Loucy (cell line): Measurements from ENCODE around the gene TAF10.

Experiments used
- H2AFZ ChIP-seq: fragments of 200-600 bp; sonication (generic); 2 replicates; pipeline ENCODE4 v1.6.0; 2016; ENCODE audit warnings: antibody characterized with exemption, mild to moderate bottlenecking, low read length, moderate library complexity
- H3F3A ChIP-seq: fragments of 200-600 bp; 2 replicates; pipeline ENCODE4 v1.6.0; 2016; ENCODE audit warnings: antibody characterized with exemption, low read depth, mild to moderate bottlenecking
- H3K27me3 ChIP-seq: fragments of 200-600 bp; sonication (generic); 2 replicates; pipeline ENCODE4 v1.6.1; 2014; ENCODE audit warnings: low read length, mild to moderate bottlenecking; ENCODE audit not compliant: insufficient read depth, poor library complexity, severe bottlenecking
- H3K36me3 ChIP-seq: fragments of 200-600 bp; sonication (generic); 2 replicates; pipeline ENCODE4 v1.6.1; 2016; ENCODE audit warnings: low read length; ENCODE audit not compliant: insufficient read depth
- H3K4me1 ChIP-seq: fragments of 200-600 bp; sonication (generic); 2 replicates; pipeline ENCODE4 v1.5.1; 2014; ENCODE audit warnings: low read length, mild to moderate bottlenecking; ENCODE audit not compliant: insufficient read depth, poor library complexity, severe bottlenecking
- H3K4me2 ChIP-seq: fragments of 200-600 bp; sonication (generic); 2 replicates; pipeline ENCODE4 v1.6.0; 2014; ENCODE audit warnings: antibody characterized with exemption, low read length, low read depth, mild to moderate bottlenecking; ENCODE audit not compliant: poor library complexity, severe bottlenecking
- H3K4me3 ChIP-seq: fragments of 200-600 bp; sonication (generic); 2 replicates; pipeline ENCODE4 v1.5.1; 2014; ENCODE audit warnings: low read length, mild to moderate bottlenecking, mixed read lengths; ENCODE audit not compliant: poor library complexity, severe bottlenecking
- H3K79me2 ChIP-seq: fragments of 200-600 bp; sonication (generic); 2 replicates; pipeline ENCODE4 v1.6.1; 2014; ENCODE audit warnings: low read length; ENCODE audit not compliant: insufficient read depth
- H3K9ac ChIP-seq: fragments of 200-600 bp; sonication (generic); 2 replicates; pipeline ENCODE4 v1.6.0; 2014; ENCODE audit warnings: mild to moderate bottlenecking, low read depth, low read length, moderate library complexity; ENCODE audit not compliant: poor library complexity, severe bottlenecking
- H3K9me2 ChIP-seq: fragments of 200-600 bp; sonication (generic); replicated peaks from 2 replicates; pipeline ENCODE4 v1.6.1; 2016; ENCODE audit warnings: low read depth, low read length, mixed read lengths
- H3K9me3 ChIP-seq: fragments of 200-600 bp; sonication (generic); 2 replicates; pipeline ENCODE4 v1.6.1; 2014; ENCODE audit warnings: mild to moderate bottlenecking, antibody characterized with exemption, low read length, low read depth; ENCODE audit not compliant: insufficient read depth
- H4K20me1 ChIP-seq: fragments of 200-600 bp; sonication (generic); 2 replicates; pipeline ENCODE4 v1.6.0; 2014; ENCODE audit warnings: antibody characterized with exemption, low read length, mild to moderate bottlenecking; ENCODE audit not compliant: insufficient read depth, poor library complexity, severe bottlenecking
- CTCF ChIP-seq: fragments of 200-600 bp; sonication (generic); conservative IDR thresholded peaks from 2 replicates; pipeline ENCODE4 v1.5.1; 2014; ENCODE audit warnings: mild to moderate bottlenecking, antibody characterized with exemption, low read length
- EZH2phosphoT487 ChIP-seq: fragments of 200-600 bp; IDR thresholded peaks from 2 replicates; pipeline ENCODE4 v1.6.1; 2018; ENCODE audit warnings: antibody characterized with exemption, mild to moderate bottlenecking, moderate library complexity, borderline replicate concordance

TAF10 gene

GRCh38 chr11:6616596-6617250 lies 4.7 kb upstream of the TAF10 start:
- H3K9me2 ChIP-seq, result no peaks in the 10 kb centered on the region
- H3K36me3 ChIP-seq, result no peaks in the 10 kb centered on the region
- peaks cover 2% of the 10 kb centered on the region; the same call in 1 of the 2 replicates for H3F3A ChIP-seq
- H4K20me1 ChIP-seq, result peaks cover 1% of the 10 kb centered on the region
- H3K4me3 ChIP-seq, result no peak overlapping the region
- H3K27me3 ChIP-seq, result no peaks in the 10 kb centered on the region
- H3K9ac ChIP-seq, result no peak overlapping the region
- peaks cover 8% of the 10 kb centered on the region; the same call in 1 of the 2 replicates for H3K79me2 ChIP-seq
- no peak overlapping the region for H3K4me2 ChIP-seq
- TF ChIP-seq CTCF (no peak), EZH2phosphoT487 (no peak)
- no peaks in the 10 kb centered on the region for H3K9me3 ChIP-seq
- peaks cover 31% of the 10 kb centered on the region for H3K4me1 ChIP-seq
- H2AFZ ChIP-seq, result no peak overlapping the region

- H3K4me2 ChIP-seq, result no peak overlapping the region
- TF ChIP-seq CTCF (no peak), EZH2phosphoT487 (no peak)
Observed at GRCh38 chr11:6615882-6616585, 4.0 kb upstream of the TAF10 start.

GRCh38 chr11:6615046-6615445 lies 3.0 kb upstream of the TAF10 start:
- H3K36me3 ChIP-seq, result peaks cover 12% of the 10 kb centered on the region; the same call in 1 of the 2 replicates
- H3K4me3 ChIP-seq, result no peak overlapping the region
- no peaks in the 10 kb centered on the region for H3K9me3 ChIP-seq
- no peaks in the 10 kb centered on the region for H3K9me2 ChIP-seq
- H2AFZ ChIP-seq, result no peak overlapping the region
- peaks cover 2% of the 10 kb centered on the region; the same call in 1 of the 2 replicates for H3F3A ChIP-seq
- H3K79me2 ChIP-seq, result peaks cover 25% of the 10 kb centered on the region
- H3K27me3 ChIP-seq, result no peaks in the 10 kb centered on the region
- peaks cover 40% of the 10 kb centered on the region for H3K4me1 ChIP-seq
- H3K9ac ChIP-seq, result no peak overlapping the region
- H3K4me2 ChIP-seq, result no peak overlapping the region
- no peak for TF ChIP-seq CTCF
- TF ChIP-seq EZH2phosphoT487, result no peak
- H4K20me1 ChIP-seq, result peaks cover 9% of the 10 kb centered on the region

More at GRCh38 chr11:6615882-6616585, 4.0 kb upstream of the TAF10 start:
- Histone ChIP-seq H3K27me3 (no peaks in the 10 kb centered on the region), H3K9ac (no peak overlapping the region), H2AFZ (no peak overlapping the region), H3K4me1 (peaks cover 35% of the 10 kb centered on the region), H3K79me2 (peaks cover 15% of the 10 kb centered on the region), H4K20me1 (peaks cover 8% of the 10 kb centered on the region), H3F3A (peaks cover 2% of the 10 kb centered on the region; the same call in 1 of the 2 replicates), H3K9me2 (no peaks in the 10 kb centered on the region), H3K36me3 (peaks cover 2% of the 10 kb centered on the region; the same call in 1 of the 2 replicates), H3K9me3 (no peaks in the 10 kb centered on the region), H3K4me3 (no peak overlapping the region)
